ENCODE measurements around the gene ATP1A4. TPM values are rescaled to one million over a fixed set of nuclear protein-coding genes. Genes with fewer than 3 reads are reported as not detected.
"Not testable (repeated sequence)": the region's sequence is repeated elsewhere in the genome, so short reads cannot be mapped to it uniquely, and the experiment has no call there.

ATP1A4 gene
- total RNA-seq, 2 experiments from 2014 or later = not detected

DNA sequence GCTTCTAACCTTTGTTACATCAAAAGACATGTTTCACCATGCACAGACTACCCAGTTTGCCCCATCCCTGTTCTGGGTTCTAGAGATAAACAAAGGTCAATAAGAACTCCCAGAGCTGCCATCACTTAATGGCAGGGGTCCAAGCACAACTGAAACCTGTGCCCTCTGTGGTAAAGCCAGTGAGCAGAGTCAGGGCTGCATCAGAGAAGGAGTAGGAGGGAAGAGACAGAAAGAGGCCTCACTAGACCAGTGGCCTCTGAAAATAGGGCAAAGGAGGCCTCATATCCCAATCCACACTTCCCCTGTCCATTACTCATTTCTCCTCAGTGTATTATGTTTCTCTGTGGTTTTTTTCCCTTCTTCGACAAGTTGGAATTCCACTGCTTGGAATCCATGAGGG lies 25.7 kb upstream of the ATP1A4 start:
- no peaks in the 10 kb centered on the region for H3K36me3 Mint-ChIP-seq (ENCODE audit: low read depth)

DNA sequence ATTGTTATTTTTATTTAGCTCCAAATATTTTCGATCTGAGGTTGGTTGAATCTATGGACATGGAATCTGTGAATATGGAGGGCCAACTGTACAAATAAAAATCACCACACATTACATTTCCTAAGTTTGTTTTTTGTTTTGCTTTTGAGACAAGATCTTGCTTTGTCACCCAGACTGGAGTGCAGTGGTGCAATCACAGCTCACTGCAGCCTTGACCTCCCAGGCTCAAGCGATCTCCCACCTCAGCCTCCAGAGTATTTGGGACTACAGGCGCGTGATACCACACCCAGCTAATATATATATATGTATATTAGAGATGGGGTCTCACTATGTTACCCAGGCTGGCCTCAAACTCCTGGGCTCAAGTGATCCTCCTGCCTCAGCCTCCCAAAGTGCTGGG lies 25.1 kb upstream of the ATP1A4 start:
- CTCF ChIA-PET; H3K36me3 Mint-ChIP-seq (ENCODE audit: low read depth); POLR2A ChIA-PET; H3K27ac Mint-ChIP-seq; H3K9me3 Mint-ChIP-seq (ENCODE audit: insufficient read depth); H3K4me1 Mint-ChIP-seq (ENCODE audit: low read depth); ATAC-seq; DNase-seq; H3K27me3 Mint-ChIP-seq (ENCODE audit: low read depth); H3K4me3 Mint-ChIP-seq: not testable (repeated sequence)

More for the DNA sequence above, 25.7 kb upstream of the ATP1A4 start:
- no peak overlapping the region for H3K27ac Mint-ChIP-seq
- ChIA-PET CTCF (no interaction called here), POLR2A (no interaction called here)
- no peak for DNase-seq
- H3K9me3 Mint-ChIP-seq (ENCODE audit: insufficient read depth) = no peaks in the 10 kb centered on the region
- H3K4me3 Mint-ChIP-seq = no peak overlapping the region
- no peak for ATAC-seq
- no peaks in the 10 kb centered on the region for H3K4me1 Mint-ChIP-seq (ENCODE audit: low read depth)
- peaks cover 5% of the 10 kb centered on the region for H3K27me3 Mint-ChIP-seq (ENCODE audit: low read depth)

DNA sequence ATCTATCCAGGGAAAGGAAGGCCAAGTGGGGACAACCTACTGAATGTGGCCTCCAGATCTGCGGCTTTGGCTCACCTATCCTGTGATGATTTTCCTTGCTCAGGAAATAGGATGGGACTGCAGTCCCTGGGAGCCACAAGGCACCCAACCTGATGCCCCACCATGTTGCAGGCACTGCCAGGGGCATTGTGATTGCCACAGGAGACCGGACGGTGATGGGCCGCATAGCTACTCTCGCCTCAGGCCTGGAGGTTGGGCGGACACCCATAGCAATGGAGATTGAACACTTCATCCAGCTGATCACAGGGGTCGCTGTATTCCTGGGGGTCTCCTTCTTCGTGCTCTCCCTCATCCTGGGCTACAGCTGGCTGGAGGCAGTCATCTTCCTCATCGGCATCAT lies 24.0 kb upstream of the ATP1A4 start:
- peaks cover 16% of the 10 kb centered on the region for H3K27me3 Mint-ChIP-seq (ENCODE audit: low read depth)
- CTCF ChIA-PET = no interaction called here
- H3K36me3 Mint-ChIP-seq (ENCODE audit: low read depth) = no peaks in the 10 kb centered on the region
- POLR2A ChIA-PET = no interaction called here
- no peak overlapping the region for H3K27ac Mint-ChIP-seq
- no peak overlapping the region for H3K4me3 Mint-ChIP-seq
- ATAC-seq (no peak), DNase-seq (no peak)
- no peaks in the 10 kb centered on the region for H3K9me3 Mint-ChIP-seq (ENCODE audit: insufficient read depth)
- no peaks in the 10 kb centered on the region for H3K4me1 Mint-ChIP-seq (ENCODE audit: low read depth)

DNA sequence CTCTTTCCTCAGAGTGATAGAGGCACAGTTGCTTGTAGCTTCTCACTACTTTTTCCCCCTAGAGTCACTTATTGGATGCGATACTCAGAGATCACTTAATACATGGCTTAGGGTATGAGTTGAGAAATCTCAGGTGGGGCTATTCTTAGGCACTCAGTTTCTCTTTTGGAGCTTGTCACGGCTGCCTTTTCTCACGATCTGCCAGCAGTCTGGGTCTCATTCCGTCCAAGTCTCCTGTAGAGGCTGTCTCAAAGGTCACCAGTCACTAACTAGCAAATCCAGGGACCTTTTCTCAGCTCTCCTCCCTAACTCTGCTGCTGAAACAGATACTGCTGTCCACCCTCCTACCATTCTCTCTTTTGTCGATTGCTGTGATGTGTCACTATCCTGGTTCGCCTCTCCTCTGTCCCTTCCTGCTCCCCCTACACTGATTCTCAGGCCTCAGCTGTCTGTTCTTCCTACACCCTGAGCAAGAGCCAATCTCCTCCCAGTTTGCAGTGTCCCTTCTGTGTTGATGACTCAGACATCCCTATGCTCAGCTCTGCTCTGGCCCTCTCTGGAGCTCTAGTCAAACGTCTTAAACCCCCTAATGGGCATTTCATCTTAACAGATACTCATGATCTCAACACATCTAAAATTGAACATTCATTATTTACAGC lies 23.4 kb upstream of the ATP1A4 start:
- Mint-ChIP-seq H3K4me3 (no peak overlapping the region), H3K9me3 (ENCODE audit: insufficient read depth) (no peaks in the 10 kb centered on the region), H3K27ac (no peak overlapping the region), H3K4me1 (ENCODE audit: low read depth) (no peaks in the 10 kb centered on the region), H3K27me3 (ENCODE audit: low read depth) (peaks cover 22% of the 10 kb centered on the region), H3K36me3 (ENCODE audit: low read depth) (no peaks in the 10 kb centered on the region)
- POLR2A ChIA-PET = no interaction called here
- ATAC-seq = no peak
- no peak for DNase-seq
- CTCF ChIA-PET = interaction anchor here (0.7 kb wide), 1 partner anchor 249 kb away, joined by 3 read pairs; no protein-coding TSS in a partner anchor

DNA sequence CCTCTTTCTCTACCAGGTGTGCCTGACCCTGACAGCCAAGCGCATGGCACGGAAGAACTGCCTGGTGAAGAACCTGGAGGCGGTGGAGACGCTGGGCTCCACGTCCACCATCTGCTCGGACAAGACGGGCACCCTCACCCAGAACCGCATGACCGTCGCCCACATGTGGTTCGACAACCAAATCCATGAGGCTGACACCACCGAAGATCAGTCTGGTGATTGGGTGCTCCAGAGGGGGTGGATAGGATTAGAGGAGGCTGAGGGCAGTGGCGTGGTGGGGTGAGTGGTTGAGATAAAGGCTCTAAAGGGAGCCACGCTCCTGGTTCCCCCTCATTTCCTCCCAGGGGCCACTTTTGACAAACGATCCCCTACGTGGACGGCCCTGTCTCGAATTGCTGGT lies 22.8 kb upstream of the ATP1A4 start:
- Mint-ChIP-seq H3K36me3 (ENCODE audit: low read depth) (no peaks in the 10 kb centered on the region), H3K27ac (no peak overlapping the region), H3K27me3 (ENCODE audit: low read depth) (peaks cover 22% of the 10 kb centered on the region), H3K4me3 (no peak overlapping the region), H3K9me3 (ENCODE audit: insufficient read depth) (no peaks in the 10 kb centered on the region), H3K4me1 (ENCODE audit: low read depth) (no peaks in the 10 kb centered on the region)
- CTCF ChIA-PET = no interaction called here
- DNase-seq (no peak), ATAC-seq (no peak)
- POLR2A ChIA-PET = no interaction called here

DNA sequence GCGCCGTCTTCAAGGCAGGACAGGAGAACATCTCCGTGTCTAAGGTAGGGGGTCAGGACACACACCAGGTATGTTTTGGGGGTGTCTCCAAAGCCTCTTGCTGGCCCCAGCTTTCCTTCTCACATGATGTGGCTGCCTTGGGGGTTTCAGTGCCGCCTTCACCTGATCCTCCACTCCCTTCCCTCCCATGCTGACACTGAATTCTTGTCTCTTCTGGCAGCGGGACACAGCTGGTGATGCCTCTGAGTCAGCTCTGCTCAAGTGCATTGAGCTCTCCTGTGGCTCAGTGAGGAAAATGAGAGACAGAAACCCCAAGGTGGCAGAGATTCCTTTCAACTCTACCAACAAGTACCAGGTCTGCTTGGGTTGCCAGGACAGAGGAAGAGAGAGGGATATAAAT lies 22.4 kb upstream of the ATP1A4 start:
- Mint-ChIP-seq H3K9me3 (ENCODE audit: insufficient read depth) (no peaks in the 10 kb centered on the region), H3K27ac (no peak overlapping the region), H3K36me3 (ENCODE audit: low read depth) (no peaks in the 10 kb centered on the region), H3K27me3 (ENCODE audit: low read depth) (peaks cover 25% of the 10 kb centered on the region), H3K4me1 (ENCODE audit: low read depth) (no peaks in the 10 kb centered on the region), H3K4me3 (no peak overlapping the region)
- ATAC-seq (no peak), DNase-seq (no peak)
- CTCF ChIA-PET = no interaction called here
- POLR2A ChIA-PET = no interaction called here

DNA sequence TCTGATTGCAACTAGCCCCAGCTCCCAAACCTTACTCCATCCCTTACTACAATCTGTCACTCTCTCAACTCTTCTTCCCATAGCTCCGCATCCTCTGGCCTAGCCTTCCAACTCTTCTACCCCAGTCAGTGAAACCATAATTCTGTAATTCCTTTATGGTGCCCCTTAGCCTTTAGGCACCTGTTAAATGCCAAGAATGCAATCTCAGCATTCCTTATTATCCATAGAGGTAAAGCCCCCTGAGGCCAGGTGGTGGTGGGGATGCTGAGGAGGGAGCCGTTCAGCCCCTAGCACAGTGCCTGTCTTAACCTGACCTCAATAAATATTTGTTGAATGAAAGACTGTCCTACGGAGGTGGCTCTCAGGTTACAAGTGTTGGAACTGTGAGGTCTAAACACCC lies 21.8 kb upstream of the ATP1A4 start:
- DNase-seq = no peak
- ATAC-seq = no peak
- ChIA-PET CTCF (interaction anchor here (1.4 kb wide), 1 partner anchor 247 kb away, joined by 4 read pairs; no protein-coding TSS in a partner anchor), POLR2A (no interaction called here)
- no peaks in the 10 kb centered on the region for H3K4me1 Mint-ChIP-seq (ENCODE audit: low read depth)
- no peaks in the 10 kb centered on the region for H3K36me3 Mint-ChIP-seq (ENCODE audit: low read depth)
- H3K27ac Mint-ChIP-seq = no peak overlapping the region
- H3K27me3 Mint-ChIP-seq (ENCODE audit: low read depth) = peaks cover 25% of the 10 kb centered on the region
- no peak overlapping the region for H3K4me3 Mint-ChIP-seq
- no peaks in the 10 kb centered on the region for H3K9me3 Mint-ChIP-seq (ENCODE audit: insufficient read depth)

DNA sequence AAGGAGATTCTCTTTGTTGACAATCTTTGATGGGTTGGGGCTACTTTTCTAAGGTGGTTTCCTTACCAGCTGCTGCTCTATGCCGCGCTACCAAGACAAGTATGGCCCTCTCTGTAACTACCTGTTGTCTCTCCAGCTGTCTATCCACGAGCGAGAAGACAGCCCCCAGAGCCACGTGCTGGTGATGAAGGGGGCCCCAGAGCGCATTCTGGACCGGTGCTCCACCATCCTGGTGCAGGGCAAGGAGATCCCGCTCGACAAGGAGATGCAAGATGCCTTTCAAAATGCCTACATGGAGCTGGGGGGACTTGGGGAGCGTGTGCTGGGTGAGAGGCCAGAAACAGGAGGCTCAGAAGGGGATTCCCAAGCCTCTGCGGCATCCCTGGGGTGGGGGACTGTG lies 21.4 kb upstream of the ATP1A4 start:
- peaks cover 25% of the 10 kb centered on the region for H3K27me3 Mint-ChIP-seq (ENCODE audit: low read depth)
- POLR2A ChIA-PET = no interaction called here
- no peak for ATAC-seq
- no peak overlapping the region for H3K27ac Mint-ChIP-seq
- H3K9me3 Mint-ChIP-seq (ENCODE audit: insufficient read depth) = no peaks in the 10 kb centered on the region
- no peaks in the 10 kb centered on the region for H3K36me3 Mint-ChIP-seq (ENCODE audit: low read depth)
- no peak overlapping the region for H3K4me3 Mint-ChIP-seq
- H3K4me1 Mint-ChIP-seq (ENCODE audit: low read depth) = no peaks in the 10 kb centered on the region
- CTCF ChIA-PET = interaction anchor here (1.4 kb wide), 1 partner anchor 246 kb away, joined by 4 read pairs; no protein-coding TSS in a partner anchor
- DNase-seq = no peak

DNA sequence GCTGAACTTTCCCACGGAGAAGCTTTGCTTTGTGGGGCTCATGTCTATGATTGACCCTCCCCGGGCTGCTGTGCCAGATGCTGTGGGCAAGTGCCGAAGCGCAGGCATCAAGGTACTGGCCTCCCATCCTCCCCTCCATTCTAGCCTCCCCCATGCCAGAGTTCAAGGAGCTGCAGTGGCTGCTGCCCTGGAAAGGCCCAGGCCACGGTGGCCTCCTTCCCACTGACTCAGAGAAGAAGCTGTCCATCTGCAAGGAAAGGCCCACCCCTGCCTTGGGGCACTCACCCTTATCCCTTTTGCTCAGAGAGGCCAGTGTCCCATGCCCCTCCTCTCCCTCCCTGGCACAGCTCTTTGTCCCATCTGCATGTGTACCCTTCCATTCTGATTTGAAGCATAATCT lies 20.9 kb upstream of the ATP1A4 start:
- no peaks in the 10 kb centered on the region for H3K4me1 Mint-ChIP-seq (ENCODE audit: low read depth)
- peaks cover 25% of the 10 kb centered on the region for H3K27me3 Mint-ChIP-seq (ENCODE audit: low read depth)
- POLR2A ChIA-PET = no interaction called here
- no peaks in the 10 kb centered on the region for H3K36me3 Mint-ChIP-seq (ENCODE audit: low read depth)
- no peak overlapping the region for H3K4me3 Mint-ChIP-seq
- H3K9me3 Mint-ChIP-seq (ENCODE audit: insufficient read depth) = no peaks in the 10 kb centered on the region
- no peak overlapping the region for H3K27ac Mint-ChIP-seq
- DNase-seq = no peak
- CTCF ChIA-PET = interaction anchor here (1.4 kb wide), 1 partner anchor 246 kb away, joined by 4 read pairs; no protein-coding TSS in a partner anchor
- no peak for ATAC-seq

DNA sequence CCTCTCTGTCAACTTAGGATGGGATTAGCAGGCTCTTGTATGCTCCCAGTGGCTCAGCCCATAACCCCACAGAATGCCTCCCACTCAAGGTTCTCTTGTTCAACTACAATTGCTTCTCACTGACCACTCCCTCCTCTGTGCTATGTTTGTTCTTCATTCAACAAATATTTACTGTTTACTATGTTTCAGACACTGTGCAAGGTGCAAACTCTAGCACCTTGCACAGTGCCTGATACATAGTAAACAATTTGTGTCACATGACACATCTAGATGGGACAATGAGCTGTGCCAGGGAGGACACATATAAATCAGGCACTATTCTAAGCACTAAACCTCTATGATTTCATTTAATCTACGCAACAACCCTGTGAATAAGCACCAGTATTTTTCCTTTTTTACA lies 20.5 kb upstream of the ATP1A4 start:
- no peak overlapping the region for H3K27ac Mint-ChIP-seq
- ATAC-seq = no peak
- no peaks in the 10 kb centered on the region for H3K36me3 Mint-ChIP-seq (ENCODE audit: low read depth)
- no peak for DNase-seq
- no peaks in the 10 kb centered on the region for H3K4me1 Mint-ChIP-seq (ENCODE audit: low read depth)
- ChIA-PET CTCF (interaction anchor here (1.4 kb wide), 1 partner anchor 245 kb away, joined by 4 read pairs; no protein-coding TSS in a partner anchor), POLR2A (no interaction called here)
- H3K4me3 Mint-ChIP-seq = no peak overlapping the region
- H3K27me3 Mint-ChIP-seq (ENCODE audit: low read depth) = peaks cover 25% of the 10 kb centered on the region
- no peaks in the 10 kb centered on the region for H3K9me3 Mint-ChIP-seq (ENCODE audit: insufficient read depth)

DNA sequence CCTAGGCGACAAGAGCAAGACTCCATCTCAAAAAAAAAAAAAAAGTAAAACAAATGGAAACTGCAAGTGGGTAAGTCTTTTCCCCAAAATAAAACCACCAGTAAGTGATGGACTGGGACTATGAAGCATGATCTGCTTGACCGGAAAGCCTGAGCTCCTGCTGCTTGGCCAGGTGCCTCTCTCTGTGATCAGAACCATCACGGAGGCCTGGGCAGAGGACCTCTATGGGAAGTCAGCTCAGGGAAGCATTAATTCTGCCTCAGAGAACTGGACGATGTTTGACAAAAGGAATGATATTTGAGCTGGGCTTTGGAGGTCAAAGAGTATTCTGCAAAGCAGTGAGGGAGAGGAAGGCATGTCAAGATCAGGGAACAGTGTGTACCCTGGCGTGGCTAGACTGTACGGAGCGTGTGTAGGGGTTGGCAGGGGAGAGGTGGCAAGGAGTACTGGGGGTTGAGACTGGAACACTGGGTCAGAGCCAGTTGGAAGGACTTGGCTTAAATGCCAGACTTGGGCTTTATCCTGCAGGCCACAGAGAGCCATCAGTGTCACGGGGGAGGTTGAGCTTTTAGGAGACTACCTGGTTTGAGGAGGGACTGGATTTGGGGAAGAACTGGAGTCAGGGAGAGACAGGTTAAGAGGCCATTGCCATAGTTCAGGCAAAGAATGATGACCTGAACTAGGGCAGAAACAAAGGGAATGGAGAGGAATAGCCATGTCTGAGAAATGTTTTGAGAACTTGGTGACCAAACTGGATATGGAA lies 19.4 kb upstream of the ATP1A4 start:
- ChIA-PET CTCF (interaction anchor here (0.6 kb wide), 1 partner anchor 160 kb away, joined by 3 read pairs; no protein-coding TSS in a partner anchor), POLR2A (no interaction called here)

DNA sequence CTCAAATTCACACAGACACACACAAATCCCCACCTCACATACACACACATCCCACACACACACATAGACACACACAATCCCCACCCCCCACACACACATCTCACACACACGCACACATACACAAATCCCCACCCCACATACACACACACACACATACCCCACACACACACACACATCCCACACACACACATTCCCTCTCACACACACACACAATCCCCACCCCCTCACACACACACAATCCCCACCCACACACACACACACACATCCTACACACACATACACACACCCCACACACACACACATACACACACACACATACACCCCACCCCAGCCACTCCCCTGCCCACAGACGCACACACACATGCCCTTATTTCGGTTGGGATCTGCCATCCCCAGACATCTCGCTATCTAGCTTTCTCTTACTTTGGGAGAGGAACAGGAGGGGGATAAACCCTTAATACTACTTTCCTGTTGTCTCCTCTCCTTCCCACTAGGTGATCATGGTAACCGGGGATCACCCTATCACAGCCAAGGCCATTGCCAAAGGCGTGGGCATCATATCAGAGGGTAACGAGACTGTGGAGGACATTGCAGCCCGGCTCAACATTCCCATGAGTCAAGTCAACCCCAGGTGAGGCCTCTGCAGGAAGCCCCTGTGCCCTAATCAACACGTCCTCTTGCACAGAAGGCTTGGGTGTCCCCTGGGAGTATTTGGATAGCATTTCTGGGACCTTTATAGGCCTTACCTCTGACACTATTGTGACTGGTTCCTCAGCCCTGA lies 17.2 kb upstream of the ATP1A4 start:
- no peak overlapping the region for H3K4me3 Mint-ChIP-seq
- peaks cover 25% of the 10 kb centered on the region for H3K27me3 Mint-ChIP-seq (ENCODE audit: low read depth)
- no peaks in the 10 kb centered on the region for H3K9me3 Mint-ChIP-seq (ENCODE audit: insufficient read depth)
- ChIA-PET CTCF (no interaction called here), POLR2A (no interaction called here)
- ATAC-seq (no peak), DNase-seq (no peak)
- H3K4me1 Mint-ChIP-seq (ENCODE audit: low read depth) = no peaks in the 10 kb centered on the region
- H3K36me3 Mint-ChIP-seq (ENCODE audit: low read depth) = no peaks in the 10 kb centered on the region
- H3K27ac Mint-ChIP-seq = no peak overlapping the region

More for the DNA sequence above, 19.4 kb upstream of the ATP1A4 start:
- Mint-ChIP-seq H3K9me3 (ENCODE audit: insufficient read depth) (no peaks in the 10 kb centered on the region), H3K27me3 (ENCODE audit: low read depth) (peaks cover 25% of the 10 kb centered on the region), H3K4me1 (ENCODE audit: low read depth) (no peaks in the 10 kb centered on the region), H3K27ac (no peak overlapping the region), H3K36me3 (ENCODE audit: low read depth) (no peaks in the 10 kb centered on the region), H3K4me3 (no peak overlapping the region)
- DNase-seq (no peak), ATAC-seq (no peak)
